Body of pancreas (tissue), 4 donors: ENCODE data around the gene CYP4V2. TPM values are rescaled to one million over a fixed set of nuclear protein-coding genes. Genes with fewer than 3 reads are reported as not detected.
"Not testable (repeated sequence)": the region's sequence is repeated elsewhere in the genome, so short reads cannot be mapped to it uniquely, and the experiment has no call there.

Source experiments
- ATAC-seq: fragments of 150-250 bp; one replicate; pipeline ENCODE4 v1.9.1; 2016
- DNase-seq, 4 donors: peaks; one replicate each; pipeline ENCODE4 v3.0.0-alpha.2; 2019
- H3K27ac ChIP-seq, 4 donors: fragments of 200-600 bp; sonication (generic); 1 replicate in 3 of 4; 2 replicates in 1 of 4; pipeline versions ENCODE4 v1.5.1 to v1.6.1; 2016 to 2019; ENCODE audit warnings: mild to moderate bottlenecking in 1 of 4, mixed read lengths in 1 of 4, moderate library complexity in 1 of 4
- H3K27me3 ChIP-seq, 2 donors: fragments of 200-600 bp; sonication (generic); one replicate each; pipeline ENCODE4 v1.6.0; 2016; ENCODE audit warnings: mild to moderate bottlenecking in 1 of 2
- H3K36me3 ChIP-seq, 2 donors: fragments of 200-600 bp; sonication (generic); replicated peaks in 1 of 2; 2 replicates each; pipeline ENCODE4 v1.5.1; 2016; ENCODE audit warnings: low read depth in 2 of 2; ENCODE audit not compliant: insufficient read depth in 1 of 2
- H3K4me1 ChIP-seq: fragments of 200-600 bp; sonication (generic); one replicate; pipeline ENCODE4 v1.6.0; 2016
- H3K4me3 ChIP-seq, 2 donors: fragments of 200-600 bp; sonication (generic); 1 replicate in 1 of 2; 2 replicates in 1 of 2; pipeline ENCODE4 v1.5.1; 2016 to 2019
- H3K9me3 ChIP-seq, 3 donors: fragments of 200-600 bp; sonication (generic); 1 replicate in 2 of 3; 2 replicates in 1 of 3; pipeline ENCODE4 v1.5.1; 2016
- POLR2A ChIP-seq, 3 donors: fragments of 450-650 bp; IDR thresholded peaks; one replicate each; pipeline ENCODE4 v1.6.1; 2016; ENCODE audit warnings: antibody characterized with exemption in 3 of 3, mild to moderate bottlenecking in 2 of 3
- WGBS, 2 donors: methylation state at CpG; one replicate each; pipeline ENCODE4 v1.1.5; 2017; 5-methylcytosine and 5-hydroxymethylcytosine counted together
- intact Hi-C: fragments of 100-400 bp; cut with DNase I; formaldehyde crosslinking; loops from one replicate; pipeline ENCODE4 v1.15.1; 2023
- total RNA-seq, 2 donors: library from RNA; depleted of rRNA; stranded (reverse); fragments of >200 nt; gene quantifications; one replicate each; pipeline ENCODE4 v1.1.0, GENCODE V29; 2016
- TF ChIP-seq, protein P1 (sequence below), 7 experiments: fragments of 450-650 bp in 4 of 7; fragments of 200-600 bp in 3 of 7; sonication (generic) in 3 of 7; IDR thresholded peaks; one replicate each; pipeline ENCODE4 v1.5.1; 2016 to 2019; ENCODE audit warnings: antibody characterized with exemption in 7 of 7

The CYP4V2 gene
- total RNA-seq, 2 donors from 2014 or later = 62.8 to 65.3 TPM

DNA sequence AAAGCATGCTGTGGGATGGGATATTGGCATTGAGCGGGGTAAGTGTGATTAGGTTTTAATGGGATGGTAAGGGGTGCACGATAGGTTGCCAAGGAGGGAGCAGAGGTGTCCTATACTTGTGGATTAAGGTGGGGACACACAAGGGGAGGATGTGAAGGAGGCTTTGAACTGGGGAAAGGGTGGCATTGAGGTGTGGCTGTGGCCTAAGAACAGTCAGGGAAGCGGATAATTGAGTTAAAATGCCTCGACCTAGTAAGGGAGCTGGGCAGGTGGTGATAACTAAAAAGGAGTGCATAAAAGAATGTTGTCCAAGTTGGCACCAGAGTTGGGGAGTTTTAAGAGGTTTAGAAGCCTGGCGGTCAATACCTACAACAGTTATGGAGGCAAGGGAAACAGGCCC is 53.5 kb downstream of the CYP4V2 start:
- ATAC-seq = no peak
- no peak overlapping the region for H3K4me3 ChIP-seq
- 83 to 93% methylated on average over 5 of the region's 5 CpGs for WGBS, 2 donors
- H3K36me3 ChIP-seq = peaks cover 0 to 2% of the 10 kb centered on the region in 2 donors
- TF ChIP-seq, protein P1, sequence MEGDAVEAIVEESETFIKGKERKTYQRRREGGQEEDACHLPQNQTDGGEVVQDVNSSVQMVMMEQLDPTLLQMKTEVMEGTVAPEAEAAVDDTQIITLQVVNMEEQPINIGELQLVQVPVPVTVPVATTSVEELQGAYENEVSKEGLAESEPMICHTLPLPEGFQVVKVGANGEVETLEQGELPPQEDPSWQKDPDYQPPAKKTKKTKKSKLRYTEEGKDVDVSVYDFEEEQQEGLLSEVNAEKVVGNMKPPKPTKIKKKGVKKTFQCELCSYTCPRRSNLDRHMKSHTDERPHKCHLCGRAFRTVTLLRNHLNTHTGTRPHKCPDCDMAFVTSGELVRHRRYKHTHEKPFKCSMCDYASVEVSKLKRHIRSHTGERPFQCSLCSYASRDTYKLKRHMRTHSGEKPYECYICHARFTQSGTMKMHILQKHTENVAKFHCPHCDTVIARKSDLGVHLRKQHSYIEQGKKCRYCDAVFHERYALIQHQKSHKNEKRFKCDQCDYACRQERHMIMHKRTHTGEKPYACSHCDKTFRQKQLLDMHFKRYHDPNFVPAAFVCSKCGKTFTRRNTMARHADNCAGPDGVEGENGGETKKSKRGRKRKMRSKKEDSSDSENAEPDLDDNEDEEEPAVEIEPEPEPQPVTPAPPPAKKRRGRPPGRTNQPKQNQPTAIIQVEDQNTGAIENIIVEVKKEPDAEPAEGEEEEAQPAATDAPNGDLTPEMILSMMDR (IDR thresholded peaks at IDR 0.05) = no peak
- TF ChIP-seq POLR2A (IDR thresholded peaks at IDR 0.05) = no peak
- intact Hi-C loops = no loop called here
- no peak for DNase-seq
- no peaks in the 10 kb centered on the region for H3K27me3 ChIP-seq
- no peaks in the 10 kb centered on the region for H3K9me3 ChIP-seq
- peaks cover under 1% of the 10 kb centered on the region for H3K4me1 ChIP-seq
- no peak overlapping the region for H3K27ac ChIP-seq

DNA sequence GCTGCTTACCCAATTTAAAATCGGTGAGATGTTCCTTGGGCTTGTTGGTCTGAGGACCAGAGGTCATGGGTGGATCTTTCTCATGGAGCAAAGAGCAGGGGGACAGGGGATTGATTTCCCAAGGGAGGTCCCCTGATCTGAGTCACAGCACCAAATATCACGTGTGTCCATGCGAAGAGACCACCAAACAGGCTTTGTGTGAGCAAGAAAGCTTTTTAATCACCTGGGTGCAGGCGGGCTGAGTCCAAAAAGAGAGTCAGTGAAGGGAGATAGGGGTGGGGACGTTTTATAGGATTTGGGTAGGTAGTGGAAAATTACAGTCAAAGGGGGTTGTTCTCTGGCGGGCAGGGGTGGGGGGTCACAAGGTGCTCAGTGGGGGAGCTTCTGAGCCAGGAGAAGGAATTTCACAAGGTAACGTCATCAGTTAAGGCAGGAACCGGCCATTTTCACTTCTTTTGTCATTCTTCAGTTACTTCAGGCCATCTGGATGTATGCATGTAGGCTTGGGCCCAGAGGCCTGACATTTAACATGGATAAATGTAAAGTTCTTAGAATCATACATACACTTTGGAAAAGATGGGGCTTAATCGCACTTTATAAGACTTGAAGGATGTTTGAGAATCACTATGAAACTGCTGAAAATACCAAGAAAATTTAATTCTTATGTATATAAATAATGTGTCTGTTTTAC is 55.8 kb downstream of the CYP4V2 start:
- DNase-seq, intact Hi-C loops, H3K27me3 ChIP-seq, H3K4me3 ChIP-seq, H3K27ac ChIP-seq, H3K9me3 ChIP-seq, ATAC-seq, H3K36me3 ChIP-seq: not testable (repeated sequence)
- H3K4me1 ChIP-seq = peaks cover 19% of the 10 kb centered on the region
- WGBS, 2 donors = 89 to 90% methylated on average over 9 of the region's 9 CpGs

DNA sequence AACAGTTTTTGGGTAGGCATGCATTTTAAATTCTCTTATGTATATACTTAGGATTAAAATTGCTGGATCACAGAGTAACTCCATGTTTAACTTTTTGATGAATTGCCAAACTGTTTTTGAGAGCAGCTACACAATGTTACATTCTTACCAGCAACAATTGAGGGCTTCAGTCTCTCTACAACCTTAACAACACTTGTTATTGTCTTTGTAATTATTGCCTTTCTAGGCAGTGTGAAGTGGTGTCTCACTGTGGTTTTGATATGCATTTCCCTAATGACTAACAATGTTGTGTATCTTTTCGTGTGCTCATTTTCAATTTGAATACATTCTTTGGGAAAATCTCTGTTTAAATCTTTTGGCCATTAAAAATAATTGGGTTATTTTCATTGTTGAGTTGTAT is 57.3 kb downstream of the CYP4V2 start:
- no peak overlapping the region for H3K27ac ChIP-seq
- intact Hi-C loops = no loop called here
- H3K36me3 ChIP-seq = no peaks in the 10 kb centered on the region
- WGBS, 2 donors = 92 to 95% methylated on average over 1 of the region's 1 CpG
- peaks cover 19% of the 10 kb centered on the region for H3K4me1 ChIP-seq
- H3K9me3 ChIP-seq = no peaks in the 10 kb centered on the region
- TF ChIP-seq, protein P1 (IDR thresholded peaks at IDR 0.05) = no peak
- TF ChIP-seq POLR2A (IDR thresholded peaks at IDR 0.05) = no peak
- no peak overlapping the region for H3K4me3 ChIP-seq
- ATAC-seq (no peak), DNase-seq (no peak)
- H3K27me3 ChIP-seq = no peaks in the 10 kb centered on the region

DNA sequence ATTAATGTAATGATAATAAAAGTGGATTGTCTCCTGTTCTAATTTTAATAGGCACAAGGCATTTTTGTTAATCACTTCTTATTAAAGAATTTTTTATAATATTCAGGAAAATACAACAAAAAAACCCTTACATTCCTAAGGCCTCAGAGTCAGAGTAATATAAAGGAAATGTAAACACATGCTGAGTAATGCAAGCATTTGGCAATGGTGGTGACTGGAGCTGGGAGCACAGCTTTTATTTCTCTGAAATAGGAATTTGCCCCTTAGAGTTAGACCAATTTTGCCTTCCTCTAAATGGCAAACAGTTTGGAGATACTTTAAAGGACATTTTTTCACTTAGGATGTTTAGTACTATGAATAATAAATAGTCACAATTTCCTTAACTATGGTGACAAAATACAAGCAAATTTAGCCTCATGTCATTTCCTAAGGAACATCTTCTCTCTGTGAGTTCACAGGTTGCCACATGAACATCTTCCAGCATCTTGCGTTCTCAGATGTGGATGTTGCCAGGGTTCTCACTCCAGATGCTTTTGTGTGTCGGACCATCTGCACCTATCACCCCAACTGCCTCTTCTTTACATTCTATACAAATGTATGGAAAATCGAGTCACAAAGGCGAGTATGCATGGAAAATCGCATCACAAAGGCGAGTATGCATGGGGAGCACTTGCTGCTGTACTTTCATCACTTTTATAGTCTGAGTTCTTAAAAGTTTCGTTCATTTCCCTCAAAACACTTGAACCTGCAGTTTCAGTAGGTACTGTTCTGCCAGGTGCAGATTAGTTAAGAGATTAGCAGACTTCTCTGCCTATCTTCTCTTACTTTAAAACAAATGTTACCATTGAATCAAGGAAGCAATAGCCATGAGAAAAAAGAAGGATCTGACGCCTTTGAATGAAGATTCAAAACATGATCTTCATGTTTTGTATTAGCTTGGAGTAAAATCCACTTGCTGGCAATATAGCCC is 58.7 kb downstream of the CYP4V2 start:
- Histone ChIP-seq H3K27me3 (no peaks in the 10 kb centered on the region), H3K4me3 (no peak overlapping the region), H3K4me1 (peaks cover 19% of the 10 kb centered on the region), H3K27ac (no peak overlapping the region), H3K36me3 (no peaks in the 10 kb centered on the region), H3K9me3 (no peaks in the 10 kb centered on the region)
- ATAC-seq = no peak
- TF ChIP-seq, protein P1 (IDR thresholded peaks at IDR 0.05) = no peak
- no peak for TF ChIP-seq POLR2A (IDR thresholded peaks at IDR 0.05)
- intact Hi-C loops = no loop called here
- WGBS, 2 donors = 68 to 73% methylated on average over 8 of the region's 8 CpGs
- no peak for DNase-seq

DNA sequence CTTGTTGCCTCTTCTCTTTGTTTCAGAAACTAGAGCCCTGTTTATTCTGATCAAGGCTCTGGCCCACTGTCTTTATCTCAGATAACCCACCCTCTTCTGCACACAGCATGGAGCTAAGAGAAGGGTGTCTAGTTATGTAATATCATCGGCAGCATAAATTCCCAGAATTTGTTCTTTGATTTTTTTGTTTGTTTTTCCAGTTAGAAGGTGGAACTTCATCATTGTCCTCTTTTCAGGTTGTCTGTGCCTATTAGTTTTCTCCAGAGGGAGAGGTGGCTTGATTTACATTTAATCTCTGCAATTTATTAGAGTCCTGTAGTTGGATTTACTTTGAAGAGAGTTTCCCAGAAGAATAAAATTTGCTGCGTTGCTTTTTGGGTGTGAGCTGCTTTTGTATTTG is 59.4 kb downstream of the CYP4V2 start:
- Histone ChIP-seq H3K4me3 (no peak overlapping the region), H3K27ac (no peak overlapping the region), H3K4me1 (peaks cover 19% of the 10 kb centered on the region), H3K36me3 (no peaks in the 10 kb centered on the region), H3K27me3 (no peaks in the 10 kb centered on the region), H3K9me3 (no peaks in the 10 kb centered on the region)
- DNase-seq = no peak
- TF ChIP-seq, protein P1 (IDR thresholded peaks at IDR 0.05) = no peak
- no peak for TF ChIP-seq POLR2A (IDR thresholded peaks at IDR 0.05)
- intact Hi-C loops = no loop called here
- ATAC-seq = no peak
- WGBS, 2 donors = 12 to 22% methylated on average over 2 of the region's 2 CpGs
